ENCODE measurements around the gene LY6G6D.

The LY6G6D gene

GRCh38 chr6:31736768-31737314 is 21.7 kb downstream of the LY6G6D start:
- no peak for DNase-seq

GRCh38 chr6:31737315-31737990 is 22.3 kb downstream of the LY6G6D start:
- DNase-seq: no peak

DNA sequence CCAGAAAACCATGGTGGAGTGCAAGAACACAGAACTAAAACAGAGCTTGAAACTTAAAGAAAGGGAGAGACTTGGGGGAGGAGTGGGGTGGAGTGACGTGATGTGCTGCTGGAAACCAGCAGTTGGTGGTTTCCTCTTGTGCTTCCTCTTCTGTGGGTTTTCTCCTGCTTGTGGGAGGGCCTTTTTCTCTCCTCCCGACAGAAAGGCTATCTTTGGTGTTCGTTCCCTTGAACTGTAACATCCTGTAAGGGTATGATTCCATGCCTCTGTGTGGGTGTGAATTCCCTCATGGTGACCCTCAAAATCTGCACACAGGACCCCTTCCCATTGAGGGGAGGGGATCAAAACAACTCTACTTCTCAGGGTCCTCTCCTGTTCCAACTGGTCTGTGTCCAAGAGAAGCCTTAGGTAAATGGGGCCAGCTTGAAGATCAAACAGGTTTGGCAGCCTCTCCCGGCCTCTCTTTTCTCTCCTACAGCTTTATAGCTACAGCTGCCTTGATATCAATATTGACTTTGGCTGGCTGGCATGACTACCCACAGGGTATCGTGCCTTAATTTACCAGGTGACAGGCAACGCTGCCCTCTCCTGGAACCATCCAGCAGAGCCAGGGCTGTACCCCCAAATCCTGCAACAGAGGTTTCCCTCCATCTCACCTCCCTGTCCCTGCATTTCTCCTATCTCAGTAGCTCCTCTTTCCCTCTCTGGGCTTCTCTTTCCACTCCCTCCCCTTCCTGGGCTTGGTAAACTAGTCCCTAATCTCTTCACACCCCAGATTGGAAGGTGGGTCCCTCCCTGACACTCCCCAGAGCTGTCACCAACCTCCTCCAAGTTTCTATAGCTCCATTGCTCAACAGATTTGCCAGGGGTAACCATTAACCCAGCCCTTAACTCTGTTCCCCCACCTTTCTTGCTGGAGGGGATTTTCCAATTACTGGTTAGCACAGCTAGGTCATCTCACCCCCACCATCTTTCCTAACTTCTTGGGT is 23.1 kb downstream of the LY6G6D start:
- DNase-seq: no peak

- DNase-seq: peak; percentile 98
These were observed 24.7 kb downstream of the LY6G6D start, which contains the start of gene MSH5 for GRCh38 chr6:31739639-31740396. Gene MSH5 (plus strand): TSS chr6:31740005. CDS start chr6:31740467, 462 bp downstream.

GRCh38 chr6:31740397-31741223 is 25.5 kb downstream of the LY6G6D start:
- DNase-seq: no peak

GRCh38 chr6:31741815-31742214 is 26.7 kb downstream of the LY6G6D start:
- DNase-seq: no peak

DNA sequence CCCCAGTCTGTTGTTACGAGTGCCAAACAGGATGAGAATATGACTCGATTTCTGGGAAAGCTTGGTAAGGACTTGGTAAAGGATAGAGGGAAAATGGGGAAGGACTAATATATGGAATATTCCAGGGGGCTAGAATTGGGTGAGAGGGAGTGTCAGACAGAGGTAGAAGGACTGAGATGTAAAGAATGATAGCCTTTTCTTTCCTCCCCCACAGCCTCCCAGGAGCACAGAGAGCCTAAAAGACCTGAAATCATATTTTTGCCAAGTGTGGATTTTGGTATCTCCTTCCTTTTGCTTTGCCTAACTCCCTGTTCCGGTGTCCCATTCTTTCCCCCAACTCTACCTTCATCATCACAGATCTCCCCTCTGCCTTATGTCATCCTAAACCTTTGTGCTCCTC is 27.7 kb downstream of the LY6G6D start:
- no peak for DNase-seq

GRCh38 chr6:31744422-31744821 is 29.3 kb downstream of the LY6G6D start:
- no peak for DNase-seq

- no peak for DNase-seq
These were observed 34.3 kb downstream of the LY6G6D start for GRCh38 chr6:31749301-31750036.

- no peak for DNase-seq
These were observed 35.4 kb downstream of the LY6G6D start for GRCh38 chr6:31750411-31751022.

GRCh38 chr6:31752739-31753319 is 37.7 kb downstream of the LY6G6D start:
- no peak for DNase-seq

- no peak for DNase-seq
These were observed 43.1 kb downstream of the LY6G6D start for GRCh38 chr6:31758281-31758680.

GRCh38 chr6:31760790-31761189 is 45.6 kb downstream of the LY6G6D start:
- no peak for DNase-seq

DNA sequence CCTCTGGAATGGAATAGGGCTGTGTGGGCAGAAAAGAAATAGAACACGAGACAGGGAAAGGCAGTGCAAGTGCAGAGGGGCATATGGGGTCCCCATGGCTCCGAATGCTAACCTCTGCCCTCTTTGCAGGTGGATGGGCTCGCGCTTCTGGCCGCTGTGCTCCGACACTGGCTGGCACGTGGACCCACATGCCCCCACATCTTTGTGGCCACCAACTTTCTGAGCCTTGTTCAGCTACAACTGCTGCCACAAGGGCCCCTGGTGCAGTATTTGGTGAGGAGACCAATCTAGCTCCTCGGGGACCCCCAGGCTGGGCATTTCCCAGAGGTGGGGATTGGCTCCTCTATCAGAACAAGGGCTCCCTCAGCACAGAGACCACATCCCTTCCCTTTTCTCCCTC is 46.2 kb downstream of the LY6G6D start:
- DNase-seq: no peak

DNA sequence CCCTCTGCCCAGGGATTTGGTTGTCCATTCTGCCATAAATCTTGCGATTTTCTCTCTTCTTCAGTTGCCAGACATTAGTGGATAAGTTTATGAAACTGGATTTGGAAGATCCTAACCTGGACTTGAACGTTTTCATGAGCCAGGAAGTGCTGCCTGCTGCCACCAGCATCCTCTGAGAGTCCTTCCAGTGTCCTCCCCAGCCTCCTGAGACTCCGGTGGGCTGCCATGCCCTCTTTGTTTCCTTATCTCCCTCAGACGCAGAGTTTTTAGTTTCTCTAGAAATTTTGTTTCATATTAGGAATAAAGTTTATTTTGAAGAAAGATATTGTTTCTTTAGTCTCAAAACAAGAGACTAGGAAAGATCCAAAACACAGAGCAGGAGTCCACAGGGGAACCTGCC is 47.2 kb downstream of the LY6G6D start, which contains the start of gene SAPCD1:
Gene SAPCD1 (plus strand): TSS at position 301 of the 400 bp plus-strand sequence. CDS start 399 bp downstream, outside the sequence.
- no peak for DNase-seq

- DNase-seq: no peak
These were observed 47.9 kb downstream of the LY6G6D start for GRCh38 chr6:31762878-31763618.

DNA sequence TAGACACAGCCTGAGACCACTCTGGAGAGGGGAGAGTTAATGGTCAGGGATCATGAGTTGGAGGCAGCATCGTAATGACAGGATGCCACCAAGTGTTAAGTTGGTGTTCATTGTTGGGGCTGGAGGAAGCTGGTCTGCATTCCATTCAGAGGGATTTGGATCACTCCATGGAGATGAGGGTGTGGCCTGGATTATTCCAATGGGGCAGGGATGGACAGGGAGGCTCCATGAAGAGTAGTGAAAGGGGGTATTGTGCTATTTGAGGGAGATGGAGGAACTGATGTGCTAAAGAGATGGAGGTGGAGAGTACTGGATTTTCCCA is 48.4 kb downstream of the LY6G6D start:
- DNase-seq: no peak

DNA sequence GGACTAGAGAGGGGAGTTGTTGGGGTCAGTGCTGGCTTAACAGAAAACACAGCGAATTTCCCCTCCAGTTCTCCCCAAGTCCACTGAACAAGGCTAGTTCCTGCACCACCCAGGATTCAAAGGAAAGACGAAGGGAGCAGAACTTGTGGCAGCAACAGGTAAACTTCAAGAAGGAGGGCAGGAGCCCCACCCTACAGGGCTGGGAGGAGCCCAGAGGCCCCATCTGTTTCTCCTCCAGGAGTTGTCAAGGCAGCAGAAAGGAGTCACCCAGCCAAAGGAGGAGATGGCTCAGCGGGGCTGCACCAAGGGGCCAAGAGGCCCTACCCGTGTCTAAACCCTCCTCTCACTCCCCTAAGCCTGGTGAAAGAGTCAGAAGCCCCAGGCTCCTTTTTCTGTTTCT is 49.0 kb downstream of the LY6G6D start:
- DNase-seq: no peak

GRCh38 chr6:31765559-31765909 is 50.4 kb downstream of the LY6G6D start:
- DNase-seq: no peak

Measured in NCI-H1694 (cell line).